CD14-positive monocyte (primary cell): ENCODE measurements around the gene BRI3. TPM values are rescaled to one million over a fixed set of nuclear protein-coding genes. Genes with fewer than 3 reads are reported as not detected.

Experiments
- DNase-seq, 3 donors: peaks; one replicate each; pipeline ENCODE4 v3.0.0-alpha.2; 2011 to 2022
- H2AFZ ChIP-seq: 2 replicates; pipeline ENCODE4 v1.6.0; 2012; ENCODE audit warnings: mild to moderate bottlenecking, low read depth, low read length, inconsistent platforms; ENCODE audit not compliant: insufficient read depth, poor library complexity, severe bottlenecking
- H3K27ac ChIP-seq, 2 donors: 1 replicate in 1 of 2; 2 replicates in 1 of 2; pipeline ENCODE4 v1.5.1; 2012 to 2013; ENCODE audit warnings: low read length in 2 of 2, control low read depth in 1 of 2, inconsistent platforms in 1 of 2, low read depth in 1 of 2, mild to moderate bottlenecking in 1 of 2
- H3K27me3 ChIP-seq, 2 donors: one replicate each; pipeline versions ENCODE4 v1.6.0 to v1.6.1; 2011 to 2013; ENCODE audit warnings: low read length in 2 of 2; ENCODE audit not compliant: control insufficient read depth in 2 of 2, insufficient read depth in 2 of 2
- H3K36me3 ChIP-seq, 2 donors: replicated peaks in 1 of 2; 1 replicate in 1 of 2; 2 replicates in 1 of 2; pipeline versions ENCODE4 v1.5.1 to v1.6.1; 2012 to 2013; ENCODE audit warnings: low read length in 2 of 2, control low read depth in 1 of 2, inconsistent platforms in 1 of 2, mild to moderate bottlenecking in 1 of 2; ENCODE audit not compliant: insufficient read depth in 2 of 2, control insufficient read depth in 1 of 2
- H3K4me1 ChIP-seq, 2 donors: 1 replicate in 1 of 2; 2 replicates in 1 of 2; pipeline versions ENCODE4 v1.5.1 to v1.6.1; 2012 to 2013; ENCODE audit warnings: low read length in 2 of 2, control low read depth in 1 of 2, inconsistent platforms in 1 of 2, mild to moderate bottlenecking in 1 of 2, moderate library complexity in 1 of 2; ENCODE audit not compliant: insufficient read depth in 2 of 2, control insufficient read depth in 1 of 2
- H3K4me2 ChIP-seq: replicated peaks from 2 replicates; pipeline ENCODE3; 2012; ENCODE audit warnings: low read length, moderate library complexity, mild to moderate bottlenecking; ENCODE audit not compliant: poor library complexity, severe bottlenecking; ENCODE audit errors: extremely low read depth
- H3K4me3 ChIP-seq, 3 experiments: fragments of 200-600 bp in 1 of 3; sonication (generic) in 1 of 3; replicated peaks in 1 of 3; 1 replicate in 2 of 3; 2 replicates in 1 of 3; pipeline ENCODE4 v1.5.1; 2011 to 2013; ENCODE audit warnings: low read length in 3 of 3, mild to moderate bottlenecking in 3 of 3, control low read depth in 2 of 3, low read depth in 2 of 3, inconsistent platforms in 1 of 3, moderate library complexity in 1 of 3
- H3K79me2 ChIP-seq: 2 replicates; pipeline ENCODE4 v1.6.0; 2012; ENCODE audit warnings: mild to moderate bottlenecking, control low read depth, inconsistent platforms, low read length, moderate library complexity; ENCODE audit not compliant: insufficient read depth
- H3K9ac ChIP-seq: 2 replicates; pipeline ENCODE4 v1.6.0; 2017; ENCODE audit warnings: low read length, mild to moderate bottlenecking; ENCODE audit not compliant: insufficient read depth, poor library complexity, severe bottlenecking
- H3K9me3 ChIP-seq, 2 donors: replicated peaks in 1 of 2; 1 replicate in 1 of 2; 2 replicates in 1 of 2; pipeline versions ENCODE4 v1.5.1 to v1.6.1; 2012 to 2013; ENCODE audit warnings: low read length in 2 of 2, control low read depth in 1 of 2; ENCODE audit not compliant: control insufficient read depth in 1 of 2, insufficient read depth in 1 of 2
- H4K20me1 ChIP-seq: 2 replicates; pipeline ENCODE4 v1.6.0; 2012; ENCODE audit warnings: mild to moderate bottlenecking, low read length, control low read depth, moderate library complexity; ENCODE audit not compliant: insufficient read depth
- H3K27ac Mint-ChIP-seq, 7 donors: one replicate each; pipeline ENCODE4 v1.8.0; 2020; ENCODE audit warnings: mild to moderate bottlenecking in 7 of 7, mixed read lengths in 7 of 7, moderate library complexity in 6 of 7, inconsistent platforms in 2 of 7
- H3K27me3 Mint-ChIP-seq, 3 donors: one replicate each; pipeline ENCODE4 v1.8.0; 2021 to 2022; ENCODE audit warnings: low read depth in 3 of 3, mild to moderate bottlenecking in 3 of 3, mixed read lengths in 3 of 3, moderate library complexity in 3 of 3, inconsistent platforms in 1 of 3
- H3K36me3 Mint-ChIP-seq, 2 donors: one replicate each; pipeline ENCODE4 v1.8.0; 2020; ENCODE audit warnings: mixed read lengths in 2 of 2, inconsistent platforms in 1 of 2, mild to moderate bottlenecking in 1 of 2
- H3K4me1 Mint-ChIP-seq: one replicate; pipeline ENCODE4 v1.8.0; 2020; ENCODE audit warnings: mild to moderate bottlenecking, mixed read lengths
- H3K4me3 Mint-ChIP-seq, 2 donors: one replicate each; pipeline ENCODE4 v1.8.0; 2020; ENCODE audit warnings: mild to moderate bottlenecking in 2 of 2, mixed read lengths in 2 of 2, moderate library complexity in 1 of 2
- H3K9me3 Mint-ChIP-seq, 7 donors: one replicate each; pipeline ENCODE4 v1.8.0; 2020 to 2022; ENCODE audit warnings: mixed read lengths in 7 of 7, mild to moderate bottlenecking in 6 of 7, moderate library complexity in 6 of 7, inconsistent platforms in 2 of 7
- WGBS: methylation state at CpG from one replicate; pipeline ENCODE4 v1.1.5; 2013; ENCODE audit warnings: missing lambda C conversion rate; ENCODE audit not compliant: insufficient coverage; 5-methylcytosine and 5-hydroxymethylcytosine counted together
- intact Hi-C, 2 donors: fragments of 100-400 bp; cut with micrococcal nuclease; formaldehyde crosslinking; loops; one replicate each; pipeline versions ENCODE4 v1.15.0 to v1.15.1; 2023
- polyA plus RNA-seq, 3 donors: library from polyadenylated mRNA; depleted of rRNA in 1 of 3; unstranded in 2 of 3; stranded (reverse) in 1 of 3; fragments of 300-500 nt in 2 of 3; fragments of >200 nt in 1 of 3; fragmentation: Illumina TruSeq in 2 of 3; gene quantifications; 1 replicate in 2 of 3; 2 replicates in 1 of 3; pipeline ENCODE4 v1.2.3, GENCODE V29; 2012 to 2021
- TF ChIP-seq, protein P1 (sequence below): fragments of 200-600 bp; IDR thresholded peaks from one replicate; pipeline ENCODE4 v1.8.0; 2022; ENCODE audit warnings: antibody characterized with exemption, mild to moderate bottlenecking

Gene BRI3
- polyA plus RNA-seq, 3 donors = 120 to 273 (median 149) TPM

DNA sequence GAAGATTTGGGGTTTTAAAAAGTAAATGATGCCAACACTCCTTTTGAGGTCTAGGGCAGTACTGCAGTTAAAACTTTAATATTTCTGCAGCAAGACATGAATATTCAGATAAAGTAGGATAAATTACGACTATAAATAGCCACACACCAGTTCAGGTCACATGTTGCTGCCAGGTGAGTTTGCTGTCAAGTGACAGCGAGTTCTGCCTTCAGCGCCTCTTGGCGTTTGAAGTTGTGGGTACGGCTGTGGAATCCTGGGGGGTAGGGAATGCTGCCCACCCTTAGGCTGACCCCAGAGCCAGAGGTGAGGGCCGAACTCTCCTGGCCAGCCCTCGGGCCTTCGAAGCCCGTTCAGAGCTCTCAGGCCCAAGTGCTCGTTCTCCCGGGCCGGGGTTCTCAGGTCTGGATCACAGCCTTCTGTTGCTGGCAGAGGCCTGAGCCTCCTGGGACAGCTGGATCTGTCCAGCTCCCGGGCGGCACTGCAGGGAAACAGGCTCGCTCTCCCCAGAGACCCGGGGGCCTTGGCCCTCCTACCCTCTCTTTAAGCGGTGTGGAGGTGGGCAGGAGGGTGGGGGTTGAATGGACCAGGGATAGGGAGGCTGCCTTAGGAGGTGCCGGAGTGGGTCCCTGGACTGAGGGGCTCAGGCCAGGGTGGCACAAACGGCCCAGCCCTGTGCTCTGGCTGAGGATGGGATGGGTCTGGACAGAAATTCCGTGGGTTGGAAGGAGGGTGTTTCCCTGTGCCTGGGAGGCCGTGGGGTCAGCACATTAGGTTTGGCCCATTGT is 5.4 kb downstream of the BRI3 start:
- no peaks in the 10 kb centered on the region for H3K9me3 ChIP-seq
- H3K36me3 Mint-ChIP-seq = peaks cover 39 to 79% of the 10 kb centered on the region in 2 donors
- 95% methylated on average over 15 of the region's 21 CpGs for WGBS
- H3K4me3 Mint-ChIP-seq = peak overlapping the region; percentile 83 to 92
- no peak for DNase-seq
- peak overlapping the region; percentile 100 for H3K4me2 ChIP-seq
- peaks cover 97% of the 10 kb centered on the region for H4K20me1 ChIP-seq
- H3K4me3 ChIP-seq = peak overlapping the region in 2 of 3 experiments; percentile 91 to 96
- H3K4me1 ChIP-seq = peaks cover 54 to 71% of the 10 kb centered on the region in 2 donors
- TF ChIP-seq, protein P1, sequence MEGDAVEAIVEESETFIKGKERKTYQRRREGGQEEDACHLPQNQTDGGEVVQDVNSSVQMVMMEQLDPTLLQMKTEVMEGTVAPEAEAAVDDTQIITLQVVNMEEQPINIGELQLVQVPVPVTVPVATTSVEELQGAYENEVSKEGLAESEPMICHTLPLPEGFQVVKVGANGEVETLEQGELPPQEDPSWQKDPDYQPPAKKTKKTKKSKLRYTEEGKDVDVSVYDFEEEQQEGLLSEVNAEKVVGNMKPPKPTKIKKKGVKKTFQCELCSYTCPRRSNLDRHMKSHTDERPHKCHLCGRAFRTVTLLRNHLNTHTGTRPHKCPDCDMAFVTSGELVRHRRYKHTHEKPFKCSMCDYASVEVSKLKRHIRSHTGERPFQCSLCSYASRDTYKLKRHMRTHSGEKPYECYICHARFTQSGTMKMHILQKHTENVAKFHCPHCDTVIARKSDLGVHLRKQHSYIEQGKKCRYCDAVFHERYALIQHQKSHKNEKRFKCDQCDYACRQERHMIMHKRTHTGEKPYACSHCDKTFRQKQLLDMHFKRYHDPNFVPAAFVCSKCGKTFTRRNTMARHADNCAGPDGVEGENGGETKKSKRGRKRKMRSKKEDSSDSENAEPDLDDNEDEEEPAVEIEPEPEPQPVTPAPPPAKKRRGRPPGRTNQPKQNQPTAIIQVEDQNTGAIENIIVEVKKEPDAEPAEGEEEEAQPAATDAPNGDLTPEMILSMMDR = no peak
- no peak overlapping the region for H3K9ac ChIP-seq
- intact Hi-C loops = loop anchor here (5.0 to 10.0 kb wide), 2 partner anchors 35 to 518 kb away; partner anchors contain the start of gene TECPR1 (in 2 of the 2)
- H3K4me1 Mint-ChIP-seq = peaks cover 61% of the 10 kb centered on the region
- H3K27ac Mint-ChIP-seq = peak overlapping the region; percentile 96 to 99 (median 98)
- no peaks in the 10 kb centered on the region for H3K9me3 Mint-ChIP-seq
- H3K36me3 ChIP-seq = peaks cover 37 to 51% of the 10 kb centered on the region in 2 donors
- H3K27ac ChIP-seq = peak overlapping the region; percentile 98 to 99
- H3K27me3 Mint-ChIP-seq = no peaks in the 10 kb centered on the region
- H2AFZ ChIP-seq = no peak overlapping the region
- no peaks in the 10 kb centered on the region for H3K27me3 ChIP-seq
- peaks cover 100% of the 10 kb centered on the region for H3K79me2 ChIP-seq

DNA sequence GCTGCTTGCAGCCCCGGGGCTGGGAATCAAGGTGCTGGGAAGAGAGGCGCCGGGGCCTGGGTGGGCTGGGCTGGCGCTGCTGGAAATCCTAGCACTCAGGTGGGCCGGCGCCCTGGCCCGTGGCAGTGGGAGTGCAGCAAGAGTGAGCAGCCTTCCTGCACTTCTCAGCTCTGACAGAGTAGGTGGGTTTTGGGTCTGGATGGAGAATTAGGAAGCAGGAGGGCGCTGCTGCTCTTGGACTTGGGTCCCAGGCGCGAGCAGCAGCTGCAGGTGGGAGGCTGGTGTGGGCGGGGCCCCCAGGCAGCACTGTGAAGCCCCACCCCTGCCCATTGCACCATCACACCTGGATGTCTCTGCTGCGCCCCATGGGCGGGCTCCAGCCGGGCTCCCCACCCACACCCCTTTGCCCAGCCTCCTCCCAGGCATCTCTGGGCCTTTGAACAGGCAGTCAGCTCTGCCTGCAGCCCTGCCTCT is 6.0 kb downstream of the BRI3 start:
- H2AFZ ChIP-seq = no peak overlapping the region
- peak overlapping the region; percentile 100 for H3K4me2 ChIP-seq
- peak overlapping the region; percentile 68 to 99 (median 87) for H3K27ac Mint-ChIP-seq
- H3K9me3 Mint-ChIP-seq = no peaks in the 10 kb centered on the region
- intact Hi-C loops = loop anchor here (5.0 to 10.0 kb wide), 2 partner anchors 35 to 517 kb away; partner anchors contain the start of gene TECPR1 (in 2 of the 2)
- H3K27me3 ChIP-seq = no peaks in the 10 kb centered on the region
- H3K36me3 Mint-ChIP-seq = peaks cover 44 to 81% of the 10 kb centered on the region in 2 donors
- 98% methylated on average over 8 of the region's 14 CpGs for WGBS
- H3K4me3 Mint-ChIP-seq = peak overlapping the region in 1 of 2 donors; percentile 24
- TF ChIP-seq, protein P1 = no peak
- H3K79me2 ChIP-seq = peaks cover 100% of the 10 kb centered on the region
- no peak for DNase-seq
- H3K27ac ChIP-seq = peak overlapping the region; percentile 98 to 99
- no peaks in the 10 kb centered on the region for H3K27me3 Mint-ChIP-seq
- H3K9ac ChIP-seq = peak overlapping the region; percentile 40
- H3K9me3 ChIP-seq = no peaks in the 10 kb centered on the region
- H3K4me3 ChIP-seq = peak overlapping the region in 1 of 3 experiments; percentile 96
- H3K4me1 Mint-ChIP-seq = peaks cover 63% of the 10 kb centered on the region
- peaks cover 42 to 57% of the 10 kb centered on the region in 2 donors for H3K36me3 ChIP-seq
- peaks cover 98% of the 10 kb centered on the region for H4K20me1 ChIP-seq
- H3K4me1 ChIP-seq = peaks cover 54 to 68% of the 10 kb centered on the region in 2 donors
